GM19351 (cell line): Measurements from ENCODE around the gene ELAVL1.
"Not testable (repeated sequence)": the region's sequence is repeated elsewhere in the genome, so short reads cannot be mapped to it uniquely, and the experiment has no call there.

Experiments used
- ATAC-seq: cut with Tn5 transposase; IDR thresholded peaks from one replicate; pipeline ENCODE4 v1.9.1; 2021; ENCODE audit warnings: mild to moderate bottlenecking, moderate library complexity; ENCODE audit not compliant: unreplicated experiment

The ELAVL1 gene

DNA sequence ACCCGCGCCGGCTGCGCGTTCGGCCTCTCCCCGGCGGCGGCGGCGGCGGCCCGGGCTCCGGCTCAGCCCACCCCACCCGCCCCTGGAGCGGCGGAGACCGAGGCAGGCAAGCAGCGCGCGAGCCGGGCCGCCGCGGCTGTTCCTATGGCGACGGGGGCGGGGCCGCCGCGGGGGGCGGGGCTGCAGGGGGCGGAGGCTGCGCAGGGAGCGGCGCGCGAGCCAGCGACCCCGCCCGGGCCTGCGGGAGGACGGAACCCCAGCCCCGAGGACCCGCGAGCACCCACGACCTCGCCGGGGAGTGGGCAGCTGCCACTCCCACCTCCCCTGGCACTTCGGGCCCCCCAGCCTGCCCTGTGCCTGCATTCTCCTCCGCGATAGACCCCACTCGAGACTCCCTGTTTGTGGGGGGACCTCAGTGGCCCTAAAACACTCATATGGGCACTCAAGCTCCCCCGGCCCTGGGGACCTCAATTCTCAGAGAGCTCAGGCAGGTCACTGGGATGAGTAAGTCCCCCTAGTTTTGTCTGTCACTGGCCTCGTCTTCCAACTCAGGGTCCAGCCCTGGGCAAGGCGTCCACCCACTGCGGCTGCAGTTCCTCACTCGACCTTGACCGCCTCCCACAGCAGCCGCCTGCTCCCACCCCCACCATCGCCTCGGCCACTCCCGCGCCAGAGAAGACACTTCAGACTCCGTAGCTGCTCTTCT, 79.3 kb downstream of the ELAVL1 start, which contains the start of gene CTXN1:
TSS of gene CTXN1 (minus strand) at position 115 of the 706 bp plus-strand sequence. CDS start 597 bp downstream, outside the sequence.
- no peak for ATAC-seq

DNA sequence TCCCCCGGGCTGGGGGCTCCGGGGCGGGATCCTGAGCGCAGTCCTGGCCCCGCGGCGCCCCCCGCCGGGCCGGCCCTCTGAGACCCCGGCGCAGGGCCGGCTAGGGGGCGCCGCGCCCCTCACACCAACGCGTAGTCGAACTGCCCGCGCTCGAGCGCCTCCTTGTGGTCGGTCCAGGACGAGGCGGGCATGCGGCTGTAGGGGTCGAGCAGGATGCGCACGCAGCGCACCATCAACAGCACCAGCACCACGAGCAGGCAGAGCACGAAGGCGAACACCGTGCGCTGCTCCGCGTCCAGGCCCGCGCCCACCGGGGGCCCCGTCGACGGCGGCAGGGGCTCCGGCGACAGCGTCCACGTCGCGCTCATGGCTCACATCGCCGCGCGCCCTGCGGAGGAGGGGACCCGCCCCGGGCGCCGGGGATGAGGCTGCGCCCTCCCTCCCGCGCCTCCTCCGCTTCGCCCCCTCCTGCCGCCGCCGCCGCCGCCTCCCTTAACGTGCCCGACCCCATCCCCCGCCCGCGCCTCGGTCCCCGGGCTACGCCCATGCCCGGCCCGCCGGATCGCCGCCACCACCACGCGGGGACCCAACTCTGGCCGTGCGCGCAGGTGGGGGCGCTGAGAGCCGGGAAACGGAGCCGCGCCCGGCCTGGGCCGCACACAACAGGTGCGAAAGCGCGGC, 80.1 kb downstream of the ELAVL1 start:
- peak; percentile 32 for ATAC-seq

DNA sequence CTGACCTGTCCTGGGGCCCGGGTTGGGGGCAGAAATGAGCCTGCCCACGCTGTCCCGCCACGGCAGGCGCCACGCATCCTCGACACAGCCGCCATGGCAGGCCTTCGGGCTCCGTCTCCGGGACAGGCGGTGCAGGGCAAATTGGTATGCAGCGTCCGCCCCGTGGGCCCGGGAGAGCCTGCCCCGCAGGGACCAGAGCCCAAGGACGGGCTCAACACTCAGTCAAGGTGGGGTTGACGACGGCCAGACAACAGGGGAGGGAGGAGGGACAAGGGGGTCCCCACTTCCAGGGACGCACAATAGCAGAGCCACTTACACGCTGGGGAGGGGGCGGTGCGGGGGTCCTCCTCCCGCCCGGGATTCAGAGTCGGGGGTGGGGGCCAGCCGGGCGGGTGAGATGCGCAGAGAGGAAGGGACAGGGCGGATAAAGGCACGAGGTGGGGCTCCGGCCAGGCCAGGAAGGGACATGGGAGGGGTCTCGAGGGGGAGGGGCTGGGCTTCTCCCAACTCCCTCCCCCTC, 80.7 kb downstream of the ELAVL1 start:
- no peak for ATAC-seq

DNA sequence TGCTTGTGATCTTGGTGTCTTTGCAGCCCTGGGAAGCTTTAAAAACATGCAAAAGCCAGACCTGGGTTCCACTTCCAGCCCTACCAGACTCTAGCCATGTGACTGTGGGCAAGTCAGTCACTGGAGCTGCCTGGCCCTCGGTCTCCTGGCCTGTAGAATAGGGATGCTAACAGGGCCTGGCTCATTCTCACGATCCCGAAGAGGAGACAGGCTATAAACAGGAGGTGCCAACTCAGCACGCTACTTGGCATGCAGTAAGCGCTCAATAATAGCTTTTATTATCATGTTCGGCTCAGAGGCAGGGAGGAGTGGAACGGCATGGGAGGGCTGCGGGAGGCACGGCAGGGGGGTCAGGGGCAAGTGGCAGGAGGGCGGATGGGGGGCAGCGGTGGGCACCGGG, 81.2 kb downstream of the ELAVL1 start:
- ATAC-seq: no peak

GRCh38 chr19:7923295-7924191, 81.9 kb downstream of the ELAVL1 start:
- ATAC-seq: no peak

DNA sequence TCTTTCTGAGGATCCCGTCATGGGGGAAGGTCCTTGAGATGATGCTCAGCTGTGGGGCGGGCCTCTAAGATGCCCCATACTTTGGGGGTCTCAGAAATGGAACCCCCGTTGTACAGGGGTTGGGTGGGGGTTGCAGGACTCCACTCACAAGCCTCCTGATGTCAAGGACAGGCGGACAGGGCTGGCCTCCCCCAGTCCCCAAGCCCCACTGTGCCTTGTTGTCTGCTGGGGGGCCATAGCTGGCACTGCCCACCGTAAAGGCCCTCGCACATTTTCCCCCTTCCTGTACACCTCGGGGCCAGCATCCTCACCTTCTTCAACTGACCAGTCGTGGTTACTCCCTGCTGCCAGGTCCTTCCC, 82.6 kb downstream of the ELAVL1 start:
- no peak for ATAC-seq

DNA sequence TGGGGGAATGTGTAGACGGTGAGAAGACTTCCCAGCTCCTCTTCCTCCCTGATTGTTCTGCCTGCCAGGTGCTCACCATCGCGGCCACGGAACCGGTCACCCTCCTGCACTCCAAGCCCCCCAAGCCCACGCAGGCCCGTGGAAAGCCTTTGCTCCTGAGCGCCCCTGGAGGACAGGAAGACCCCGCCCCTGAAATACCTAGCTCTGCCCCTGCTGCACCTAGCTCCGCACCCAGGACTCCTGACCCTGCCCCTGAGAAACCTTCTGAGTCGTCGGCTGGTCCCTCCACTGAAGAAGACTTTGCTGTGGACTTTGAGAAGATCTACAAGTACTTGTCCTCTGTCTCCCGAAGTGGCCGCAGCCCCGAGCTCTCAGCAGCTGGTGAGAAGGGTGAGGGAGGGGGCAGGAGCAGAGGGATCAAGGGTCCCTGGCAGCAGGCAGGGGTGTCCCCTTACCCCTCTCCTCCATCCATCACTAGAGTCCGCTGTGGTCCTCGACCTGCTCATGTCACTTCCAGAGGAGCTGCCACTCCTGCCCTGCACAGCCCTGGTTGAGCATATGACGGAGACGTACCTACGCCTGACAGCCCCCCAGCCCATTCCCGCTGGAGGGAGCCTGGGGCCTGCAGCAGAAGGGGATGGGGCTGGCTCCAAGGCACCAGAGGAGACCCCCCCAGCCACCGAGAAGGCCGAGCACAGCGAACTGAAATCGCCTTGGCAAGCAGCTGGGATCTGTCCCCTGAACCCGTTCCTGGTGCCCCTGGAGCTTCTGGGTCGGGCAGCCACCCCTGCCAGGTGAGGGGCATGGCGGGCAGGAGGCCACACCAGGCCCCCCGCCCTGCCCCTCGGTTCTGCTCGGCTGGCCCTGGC, 83.2 kb downstream of the ELAVL1 start:
- ATAC-seq: no peak

- no peak for ATAC-seq
Observed at GRCh38 chr19:7921302-7921966, 84.0 kb downstream of the ELAVL1 start.

DNA sequence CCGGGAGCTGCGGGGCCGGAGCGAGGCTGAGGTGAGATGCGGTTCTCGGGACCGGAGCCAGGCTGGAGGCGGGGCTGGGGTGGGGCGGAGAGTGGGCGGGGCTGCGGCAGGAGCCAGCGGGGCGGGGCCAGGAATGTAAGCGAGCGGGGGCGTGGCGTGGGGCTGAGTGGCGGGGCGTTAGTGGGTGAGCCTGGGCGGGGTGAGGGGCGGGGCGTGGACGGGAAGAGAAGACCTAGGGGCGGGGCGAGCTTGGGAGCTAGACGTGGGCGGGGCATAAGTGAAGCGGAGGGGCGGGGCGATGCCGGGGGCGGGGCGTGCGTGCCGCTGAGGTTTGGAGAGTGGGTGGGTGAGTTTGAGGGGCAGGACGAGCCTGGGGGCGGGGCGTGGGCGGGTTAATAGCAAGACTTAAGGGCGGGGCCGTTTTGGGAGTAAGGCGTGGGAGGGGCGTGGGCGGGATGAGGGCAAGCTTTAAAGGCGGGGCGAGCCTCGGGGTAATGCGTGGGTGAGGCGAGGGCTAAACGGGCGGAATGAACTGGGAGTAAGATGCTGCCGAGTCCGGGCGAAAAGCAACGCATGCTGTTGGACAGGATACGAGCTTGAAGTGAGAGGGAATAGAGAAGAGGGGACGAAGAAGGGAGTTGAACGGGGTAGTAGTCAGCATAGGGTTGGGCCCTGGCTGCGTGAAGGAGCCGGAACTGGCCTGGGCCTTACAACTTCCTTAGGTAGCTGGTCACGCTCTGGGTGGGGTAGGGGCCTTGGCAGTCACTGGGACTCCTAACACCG, 84.7 kb downstream of the ELAVL1 start:
- ATAC-seq: peak; percentile 38

- ATAC-seq: peak; percentile 54
Observed at GRCh38 chr19:7919610-7920518, 85.6 kb downstream of the ELAVL1 start, which contains the start of gene SNAPC2. TSS of gene SNAPC2 (plus strand) at chr19:7920338. CDS start at chr19:7920367, 29 bp downstream.

GRCh38 chr19:7918615-7919421, 86.6 kb downstream of the ELAVL1 start:
- ATAC-seq: no peak

DNA sequence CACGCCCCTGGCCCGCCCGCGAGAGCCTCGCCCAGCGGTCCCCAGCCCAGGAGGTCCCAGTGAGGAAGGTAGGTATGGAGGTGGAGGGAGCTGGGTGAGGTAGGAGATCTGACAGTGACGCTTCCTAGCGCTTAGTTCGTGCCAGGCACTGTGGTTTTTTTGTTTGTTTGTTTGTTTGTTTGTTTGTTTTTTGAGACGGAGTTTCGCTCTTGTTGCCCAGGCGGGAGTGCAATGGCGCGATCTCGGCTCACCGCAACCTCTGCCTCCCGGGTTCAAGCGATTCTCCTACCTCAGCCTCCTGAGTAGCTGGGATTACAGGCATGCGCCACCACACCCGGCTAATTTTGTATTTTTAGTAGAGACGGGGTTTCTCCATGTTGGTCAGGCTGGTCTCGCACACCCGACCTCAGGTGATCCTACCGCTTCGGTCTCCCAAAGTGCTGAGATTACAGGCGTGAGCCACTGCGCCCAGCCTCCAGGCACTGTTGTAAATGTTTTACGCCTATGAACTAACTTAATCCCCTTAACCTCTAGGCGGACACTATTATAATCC, 87.3 kb downstream of the ELAVL1 start:
- ATAC-seq: not testable (repeated sequence)

DNA sequence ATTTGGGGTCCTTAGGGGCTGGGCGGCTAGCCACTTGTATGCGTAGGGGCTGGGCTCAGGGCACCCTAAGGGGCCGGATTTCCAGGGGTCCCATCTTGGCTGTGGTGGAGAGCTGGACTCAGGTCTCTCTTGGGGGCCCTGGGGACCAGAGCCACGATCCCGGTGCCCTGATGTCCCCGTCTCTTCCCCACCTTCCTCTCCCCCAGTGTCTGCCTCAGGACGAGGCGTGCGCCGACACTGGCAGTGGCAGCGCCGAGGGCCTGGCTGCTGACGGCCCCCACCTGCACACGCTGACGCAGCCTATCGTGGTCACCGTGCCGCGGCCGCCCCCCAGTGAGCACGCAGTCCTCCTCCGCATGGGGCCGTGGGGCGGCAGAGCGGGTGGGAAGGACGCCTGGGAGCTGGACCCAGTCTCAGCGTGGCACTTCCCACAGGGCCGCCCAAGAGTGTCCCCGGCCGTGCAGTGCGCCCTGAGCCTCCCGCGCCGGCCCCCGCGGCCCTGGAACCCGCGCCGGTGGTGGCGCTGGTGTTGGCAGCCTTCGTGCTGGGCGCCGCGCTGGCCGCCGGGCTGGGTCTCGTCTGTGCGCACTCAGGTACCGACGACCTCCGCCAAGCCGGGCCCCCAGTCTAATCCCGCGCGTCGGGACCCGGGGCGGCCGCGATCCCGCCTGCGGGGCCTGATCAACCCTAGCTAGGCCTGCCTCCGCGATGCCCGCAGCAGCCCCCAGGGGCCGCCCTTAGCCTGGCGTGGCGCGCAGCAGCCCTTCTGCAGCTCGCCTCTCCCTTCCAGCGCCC, 88.0 kb downstream of the ELAVL1 start:
- no peak for ATAC-seq

- no peak for ATAC-seq
Observed at GRCh38 chr19:7916955-7917266, 88.5 kb downstream of the ELAVL1 start.

GRCh38 chr19:7916103-7916954, 89.1 kb downstream of the ELAVL1 start:
- no peak for ATAC-seq
